ENCODE results near the gene GRIP2.

DNA sequence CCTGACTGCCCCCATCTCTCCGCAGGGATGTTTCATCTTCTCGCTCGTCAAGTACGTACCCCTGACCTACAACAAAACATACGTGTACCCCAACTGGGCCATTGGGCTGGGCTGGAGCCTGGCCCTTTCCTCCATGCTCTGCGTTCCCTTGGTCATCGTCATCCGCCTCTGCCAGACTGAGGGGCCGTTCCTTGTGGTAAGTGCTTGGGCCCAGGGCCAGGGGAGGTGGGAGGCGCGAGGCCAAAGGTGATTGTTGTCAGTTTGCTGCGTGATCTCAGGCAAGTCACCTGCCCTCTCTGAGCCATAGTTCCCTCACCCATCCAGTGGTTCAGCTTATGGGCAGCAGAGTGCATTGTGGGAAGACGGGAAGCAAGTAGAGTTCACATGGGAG lies 58.5 kb downstream of the GRIP2 start:
- TF ChIP-seq YY1 (IDR thresholded peaks at IDR 0.05; ENCODE audit: insufficient read depth, insufficient read length) (no peak), ZNF274 (IDR thresholded peaks at IDR 0.05; ENCODE audit: low read depth, low read length) (no peak)
